Umbilical cord (tissue), 2 donors: ENCODE results near the gene ARAP3. TPM values are rescaled to one million over a fixed set of nuclear protein-coding genes. Genes with fewer than 3 reads are reported as not detected.
"Not testable (repeated sequence)": the region's sequence is repeated elsewhere in the genome, so short reads cannot be mapped to it uniquely, and the experiment has no call there.

Experiments
- DNase-seq: peaks from one replicate; pipeline ENCODE4 v3.0.0-alpha.2; 2015; ENCODE audit warnings: low spot score
- total RNA-seq: library from RNA; depleted of rRNA; stranded (reverse); fragments of >200 nt; gene quantifications from one replicate; pipeline ENCODE4 v1.2.3, GENCODE V29; 2014; ENCODE audit warnings: low replicate concordance; ENCODE audit not compliant: insufficient read depth

Gene ARAP3, protein sequence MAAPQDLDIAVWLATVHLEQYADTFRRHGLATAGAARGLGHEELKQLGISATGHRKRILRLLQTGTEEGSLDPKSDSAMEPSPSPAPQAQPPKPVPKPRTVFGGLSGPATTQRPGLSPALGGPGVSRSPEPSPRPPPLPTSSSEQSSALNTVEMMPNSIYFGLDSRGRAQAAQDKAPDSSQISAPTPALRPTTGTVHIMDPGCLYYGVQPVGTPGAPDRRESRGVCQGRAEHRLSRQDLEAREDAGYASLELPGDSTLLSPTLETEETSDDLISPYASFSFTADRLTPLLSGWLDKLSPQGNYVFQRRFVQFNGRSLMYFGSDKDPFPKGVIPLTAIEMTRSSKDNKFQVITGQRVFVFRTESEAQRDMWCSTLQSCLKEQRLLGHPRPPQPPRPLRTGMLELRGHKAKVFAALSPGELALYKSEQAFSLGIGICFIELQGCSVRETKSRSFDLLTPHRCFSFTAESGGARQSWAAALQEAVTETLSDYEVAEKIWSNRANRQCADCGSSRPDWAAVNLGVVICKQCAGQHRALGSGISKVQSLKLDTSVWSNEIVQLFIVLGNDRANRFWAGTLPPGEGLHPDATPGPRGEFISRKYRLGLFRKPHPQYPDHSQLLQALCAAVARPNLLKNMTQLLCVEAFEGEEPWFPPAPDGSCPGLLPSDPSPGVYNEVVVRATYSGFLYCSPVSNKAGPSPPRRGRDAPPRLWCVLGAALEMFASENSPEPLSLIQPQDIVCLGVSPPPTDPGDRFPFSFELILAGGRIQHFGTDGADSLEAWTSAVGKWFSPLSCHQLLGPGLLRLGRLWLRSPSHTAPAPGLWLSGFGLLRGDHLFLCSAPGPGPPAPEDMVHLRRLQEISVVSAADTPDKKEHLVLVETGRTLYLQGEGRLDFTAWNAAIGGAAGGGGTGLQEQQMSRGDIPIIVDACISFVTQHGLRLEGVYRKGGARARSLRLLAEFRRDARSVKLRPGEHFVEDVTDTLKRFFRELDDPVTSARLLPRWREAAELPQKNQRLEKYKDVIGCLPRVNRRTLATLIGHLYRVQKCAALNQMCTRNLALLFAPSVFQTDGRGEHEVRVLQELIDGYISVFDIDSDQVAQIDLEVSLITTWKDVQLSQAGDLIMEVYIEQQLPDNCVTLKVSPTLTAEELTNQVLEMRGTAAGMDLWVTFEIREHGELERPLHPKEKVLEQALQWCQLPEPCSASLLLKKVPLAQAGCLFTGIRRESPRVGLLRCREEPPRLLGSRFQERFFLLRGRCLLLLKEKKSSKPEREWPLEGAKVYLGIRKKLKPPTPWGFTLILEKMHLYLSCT (N-terminal part only)
- total RNA-seq: 5.3 TPM

DNA sequence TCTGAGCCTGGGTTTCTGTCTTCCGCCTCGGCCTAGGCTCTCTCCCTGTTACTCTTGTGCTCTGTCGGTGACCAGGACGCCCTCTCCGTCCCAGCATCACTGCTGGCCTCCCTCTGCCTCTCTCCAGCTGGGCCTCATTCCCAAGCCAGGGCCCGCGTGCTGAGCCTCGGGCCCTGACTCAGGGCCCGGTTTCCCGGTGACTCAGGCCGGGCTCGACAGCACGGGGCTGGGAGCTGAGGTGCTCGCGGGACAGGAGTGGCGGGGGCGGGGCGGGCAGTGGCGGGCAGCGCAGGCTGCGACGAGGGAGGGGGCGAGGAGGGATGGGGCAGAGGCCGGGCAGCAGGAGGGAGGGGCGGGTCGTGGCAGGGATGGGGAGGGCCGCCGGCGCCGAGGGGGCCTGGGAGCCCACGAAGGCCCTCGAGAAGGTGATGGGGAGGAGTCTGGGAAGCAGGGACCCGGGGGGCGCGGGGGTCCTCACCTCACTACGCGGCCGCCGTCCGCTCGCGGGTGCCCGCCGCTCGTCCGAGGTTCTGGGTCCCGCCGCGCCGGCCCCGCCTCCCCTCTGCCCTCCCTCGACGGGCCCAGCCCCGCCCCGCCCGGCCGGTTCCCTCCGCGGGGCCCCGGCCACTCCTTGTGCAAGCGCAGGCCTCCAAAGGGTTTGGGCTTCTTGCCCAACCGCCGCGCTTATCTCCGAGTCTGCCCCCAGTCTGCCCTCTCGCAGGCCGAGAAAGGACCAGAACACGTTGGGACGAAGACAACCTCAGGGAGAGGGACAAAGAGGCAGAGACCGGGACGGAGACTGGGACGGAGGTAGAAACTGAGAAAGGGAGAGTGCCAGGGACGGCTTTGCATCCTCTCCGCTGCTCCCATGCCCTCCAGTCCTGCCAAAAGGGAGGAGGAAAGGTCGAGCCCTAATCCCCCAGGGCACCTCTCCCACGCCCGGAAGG, at the start of gene ARAP3:
Gene ARAP3 (minus strand): TSS at position 536 of the 947 bp plus-strand sequence. CDS start 1,744 bp downstream, outside the sequence.
- peak; percentile 94 for DNase-seq

DNA sequence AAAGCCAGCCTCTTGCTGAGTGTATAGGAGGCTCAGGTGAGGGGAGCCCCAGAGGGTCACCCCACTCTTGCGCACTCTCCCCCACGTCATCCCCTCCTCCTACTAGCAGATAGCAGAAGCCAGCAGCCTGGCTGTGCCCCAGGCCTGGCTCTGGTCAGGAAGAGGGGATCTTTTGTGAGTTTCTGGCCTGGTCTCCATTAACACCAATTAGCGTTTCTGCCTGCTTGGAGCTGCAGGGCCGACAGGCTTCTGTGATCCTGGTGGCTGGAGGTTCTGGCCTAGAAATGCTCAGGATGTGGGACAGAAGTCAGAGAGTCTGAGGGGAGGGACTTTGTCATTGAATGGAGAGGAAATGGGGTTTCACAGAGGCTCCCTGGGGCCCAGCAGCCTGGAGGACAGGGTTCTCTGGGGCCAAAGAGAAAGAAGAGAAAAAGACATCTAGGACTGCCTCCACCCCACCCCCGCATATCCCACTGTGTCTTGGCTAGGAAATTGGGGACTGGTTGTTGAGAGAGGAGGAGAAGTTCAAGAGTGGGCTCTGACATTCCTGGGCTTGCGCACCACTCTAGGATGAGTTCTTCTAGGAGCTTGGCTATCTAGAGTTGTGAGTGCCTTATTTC, 47.5 kb upstream of the ARAP3 start:
- no peak for DNase-seq

DNA sequence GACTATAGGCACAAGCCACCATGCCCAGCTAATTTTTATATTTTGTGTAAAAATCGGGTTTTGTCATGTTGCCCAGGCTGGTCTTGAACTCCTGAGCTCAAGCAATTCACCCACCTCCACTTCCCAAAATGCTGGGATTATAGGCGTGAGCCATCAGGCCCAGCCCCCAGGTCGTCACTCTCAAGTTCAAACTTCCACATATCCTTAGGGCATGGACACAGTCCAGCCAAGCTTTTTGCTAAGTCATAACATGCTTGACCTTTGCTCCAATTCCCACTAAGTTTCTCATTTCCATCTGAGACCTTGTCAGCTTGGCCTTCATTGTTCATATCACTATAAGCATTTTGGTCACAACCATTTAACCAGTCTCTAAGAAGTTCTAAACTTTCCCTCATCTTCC, 43.9 kb upstream of the ARAP3 start:
- no peak for DNase-seq

DNA sequence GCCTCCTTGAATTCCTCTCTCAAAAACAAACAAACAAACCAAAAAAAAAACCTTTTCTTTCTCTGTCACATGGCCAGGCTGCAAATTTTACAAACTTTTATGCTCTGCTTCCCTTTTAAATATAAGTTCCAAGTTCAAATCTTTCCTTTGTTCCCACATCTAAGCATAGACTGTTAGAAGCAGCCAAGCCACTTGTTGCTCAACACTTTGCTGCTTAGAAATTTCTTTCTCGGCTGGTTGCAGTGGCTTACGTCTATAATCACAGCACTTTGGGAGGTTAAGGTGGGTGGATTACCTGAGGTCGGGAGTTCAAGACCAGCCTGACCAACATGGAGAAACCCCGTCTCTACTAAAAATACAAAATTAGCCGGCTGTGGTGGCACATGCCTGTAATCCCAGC, 43.1 kb upstream of the ARAP3 start:
- DNase-seq: not testable (repeated sequence)

DNA sequence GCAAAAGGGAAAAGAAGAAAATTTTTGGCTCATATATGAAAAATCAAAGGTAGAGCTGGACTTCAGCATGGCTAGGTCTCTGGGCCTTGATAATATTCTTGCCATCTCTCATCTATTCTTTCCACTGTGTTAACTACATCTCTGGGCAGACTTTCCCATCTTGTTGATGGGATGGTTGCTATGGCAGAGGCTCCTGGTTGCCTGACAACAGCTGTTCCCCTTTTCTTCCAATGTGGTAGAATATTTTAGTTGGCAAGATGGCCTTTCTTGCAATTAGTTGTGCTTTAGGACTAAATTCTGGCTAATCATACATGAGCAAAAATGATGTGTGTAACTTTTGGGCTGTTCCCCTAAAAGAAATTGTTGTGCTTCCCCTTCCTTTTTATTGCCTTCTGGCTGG, 40.2 kb upstream of the ARAP3 start:
- no peak for DNase-seq

DNA sequence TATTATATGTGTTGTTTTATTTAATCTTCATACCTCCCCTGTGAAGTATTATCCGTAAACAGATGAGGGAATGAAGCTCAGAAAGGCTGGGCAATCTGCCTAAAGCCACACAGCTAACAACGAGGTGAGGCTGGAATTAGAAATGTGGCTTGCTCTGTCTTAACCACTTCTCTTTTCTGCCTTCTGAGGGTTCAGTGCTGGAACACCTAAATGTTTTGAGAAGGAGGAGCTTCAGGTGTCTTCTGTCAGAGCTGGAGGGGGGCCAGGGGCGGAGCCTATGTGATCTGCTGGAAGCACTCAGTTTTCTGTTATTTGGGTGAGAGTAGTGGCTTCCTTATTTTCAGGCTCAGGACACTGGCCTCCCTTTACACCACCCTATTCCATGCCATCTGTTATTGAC, 35.0 kb upstream of the ARAP3 start:
- no peak for DNase-seq

DNA sequence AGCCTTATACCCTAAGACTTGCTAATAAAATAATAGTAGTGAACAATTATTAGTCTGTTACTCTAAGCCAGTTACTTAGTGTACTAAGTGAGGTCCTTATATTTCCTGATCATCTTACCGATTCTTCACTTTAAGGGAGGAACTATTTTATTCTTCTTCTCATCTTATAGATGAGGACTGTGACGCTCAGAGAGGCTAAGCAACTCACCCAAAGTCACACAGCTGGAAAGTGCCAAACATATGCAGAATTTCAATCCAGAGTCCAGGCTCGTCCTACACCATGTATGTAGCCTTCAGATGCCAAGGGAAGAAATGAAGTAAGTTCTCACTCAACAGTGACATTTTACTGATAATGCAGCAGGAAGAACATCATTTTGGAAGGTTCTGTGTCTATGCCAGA, 34.4 kb upstream of the ARAP3 start:
- no peak for DNase-seq

DNA sequence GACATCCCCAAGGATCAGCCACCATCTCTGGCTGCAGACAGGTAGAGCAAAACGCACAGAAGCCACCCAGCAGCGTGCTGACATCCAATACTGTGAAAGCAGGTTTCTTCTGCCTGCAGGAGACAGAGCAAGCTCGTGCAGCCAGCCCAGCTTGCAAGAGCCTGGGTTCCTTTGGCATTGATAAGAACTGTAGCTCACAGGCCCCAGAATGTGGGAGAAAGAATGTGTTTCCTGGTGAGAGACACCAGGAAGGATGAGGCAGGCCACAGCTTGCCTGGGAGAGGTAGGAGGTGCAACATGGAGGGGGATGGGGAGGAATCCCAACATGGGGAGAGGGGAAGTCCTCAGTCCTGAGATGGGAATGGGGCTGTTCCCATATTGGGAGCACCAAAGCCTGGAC, 34.0 kb upstream of the ARAP3 start:
- DNase-seq: peak; percentile 32

DNA sequence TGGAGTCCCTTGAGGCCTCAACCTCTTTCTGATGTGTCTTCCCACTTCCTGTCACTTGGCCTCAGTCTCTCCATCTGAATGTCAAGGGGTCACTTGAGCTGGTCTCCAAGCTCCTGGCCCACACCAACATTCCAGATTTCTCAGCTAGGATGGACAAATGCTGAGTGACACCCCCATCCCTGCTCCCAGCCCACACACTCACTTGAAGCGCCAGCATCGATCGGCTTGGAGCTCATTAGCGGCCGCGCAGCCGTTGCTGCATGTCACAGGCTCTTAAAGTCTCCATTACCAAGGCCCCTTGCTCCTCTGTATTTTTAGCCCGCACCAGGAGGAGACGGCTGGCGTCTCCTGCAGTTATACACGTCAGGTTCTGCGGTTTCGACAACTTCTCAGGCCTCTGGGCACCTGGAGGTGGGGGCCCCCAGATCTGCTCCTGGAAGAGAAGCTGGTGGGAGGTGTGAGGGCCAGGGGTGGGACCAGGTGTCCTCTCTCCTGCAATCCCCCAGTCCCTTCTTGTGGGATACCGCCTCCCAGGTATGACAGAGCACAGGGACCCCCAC, 33.4 kb upstream of the ARAP3 start:
- no peak for DNase-seq

DNA sequence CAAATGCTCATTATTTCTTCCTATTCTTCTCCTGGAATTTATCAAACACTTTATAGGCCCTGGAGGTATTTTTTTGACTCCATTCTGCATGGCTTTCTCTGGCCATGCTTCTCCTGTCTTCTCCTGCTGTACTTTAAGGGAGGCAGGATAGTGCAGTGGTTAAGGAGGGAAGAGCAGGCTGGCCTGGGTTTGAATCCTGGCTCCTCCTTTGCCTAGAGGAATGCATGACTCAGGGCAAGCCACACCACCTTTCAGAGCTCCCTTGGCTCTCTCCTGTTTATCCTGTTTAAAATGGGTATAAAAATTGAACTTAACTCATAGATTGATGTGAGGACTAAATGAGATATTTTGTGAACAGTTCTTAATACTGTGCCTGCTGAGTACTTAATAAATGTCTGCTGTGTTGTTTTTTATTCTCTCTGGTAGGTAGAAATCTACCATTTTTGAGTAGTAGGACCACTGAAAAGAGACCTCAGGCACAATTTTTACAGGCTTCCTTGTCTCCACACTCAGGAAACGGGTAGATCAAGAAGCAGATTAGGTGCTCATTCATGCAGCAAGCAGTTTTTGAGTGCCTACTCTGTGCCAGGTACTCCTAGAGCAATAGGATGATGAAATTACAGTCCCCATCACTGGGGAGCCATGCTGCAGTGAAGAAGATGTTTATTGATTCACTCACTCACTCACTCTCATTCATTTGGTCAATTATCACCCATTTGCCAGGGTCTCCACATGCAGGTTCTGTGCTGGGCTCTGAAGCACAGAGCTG, 32.7 kb upstream of the ARAP3 start:
- no peak for DNase-seq

DNA sequence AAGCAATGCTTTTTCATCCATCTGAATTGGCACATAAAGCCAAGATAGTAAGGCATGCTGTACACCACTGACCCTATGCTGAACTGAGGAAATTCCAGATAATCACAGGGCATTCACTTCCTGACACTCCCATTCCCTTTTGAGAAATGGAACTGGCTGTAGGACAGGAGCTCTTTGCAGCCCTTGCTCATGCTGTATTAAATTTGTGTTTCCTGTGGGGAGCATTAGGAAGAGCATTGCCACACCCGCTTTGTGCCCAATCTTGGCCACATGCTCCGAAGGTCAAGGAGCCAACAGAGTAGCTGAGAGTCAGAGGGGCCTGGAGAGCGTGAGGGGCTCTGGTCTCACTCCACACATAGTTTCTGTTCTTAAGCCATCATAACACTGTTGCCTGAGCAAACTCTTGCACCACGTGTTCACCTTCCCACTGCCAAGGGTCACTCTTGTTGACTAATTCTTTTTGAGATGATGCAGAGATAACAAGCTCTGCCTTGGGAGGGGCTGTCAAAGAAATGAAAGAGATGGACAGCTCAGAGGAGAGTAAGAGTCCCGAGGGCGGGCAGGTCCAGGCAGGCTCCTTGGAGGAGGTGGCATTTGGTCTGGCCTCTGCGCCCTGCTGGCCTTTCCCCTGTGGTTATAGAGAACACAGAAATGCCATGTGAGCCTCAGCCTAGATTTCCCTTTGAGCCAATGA, 31.7 kb upstream of the ARAP3 start:
- peak; percentile 23 for DNase-seq

DNA sequence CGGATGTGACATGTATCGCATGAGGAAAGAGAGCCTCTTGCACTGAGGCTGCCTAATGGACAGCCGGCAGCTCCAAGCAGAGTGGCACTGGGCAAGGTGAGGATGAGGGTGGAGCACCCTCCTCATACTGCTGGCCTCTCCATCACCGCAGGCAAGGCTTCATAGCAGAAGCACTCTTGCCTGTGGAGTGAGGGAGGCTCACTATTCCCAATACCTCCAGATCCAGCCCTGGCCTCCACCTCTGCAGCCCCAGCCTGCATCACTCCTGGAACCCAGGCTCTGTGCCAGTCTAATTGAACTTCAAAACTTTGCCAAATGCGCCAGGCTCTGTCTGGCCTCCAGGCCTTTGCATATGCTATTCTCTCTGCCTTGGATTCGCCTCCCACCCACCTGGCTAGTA, 29.7 kb upstream of the ARAP3 start:
- DNase-seq: no peak

DNA sequence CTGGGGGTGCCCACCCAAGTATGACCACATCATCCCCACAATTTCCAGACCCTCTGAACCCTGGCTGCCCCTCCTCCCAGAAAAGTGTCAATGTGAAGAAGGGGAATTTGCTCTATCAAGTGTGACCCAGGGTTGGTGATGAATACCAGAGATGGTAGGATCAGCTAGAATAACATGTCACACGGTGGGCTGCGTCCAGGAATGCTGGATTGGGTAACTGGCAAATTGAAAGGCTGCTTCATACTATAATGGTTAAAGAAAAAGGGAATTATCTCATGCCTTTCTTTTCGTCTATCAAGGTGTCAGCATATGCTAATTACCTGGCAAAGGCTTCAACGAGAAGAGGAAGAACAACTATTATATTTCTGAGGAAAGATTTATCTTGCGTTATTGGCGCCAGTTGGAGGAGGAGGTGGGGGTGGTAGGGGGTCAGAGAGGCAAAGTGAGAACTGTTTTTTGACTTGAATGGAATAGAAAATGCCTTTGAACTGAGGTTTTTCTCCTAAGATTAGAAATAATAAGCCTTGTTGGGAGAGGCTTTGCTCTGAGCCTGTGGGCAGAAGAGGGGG, 27.8 kb upstream of the ARAP3 start:
- DNase-seq: no peak

DNA sequence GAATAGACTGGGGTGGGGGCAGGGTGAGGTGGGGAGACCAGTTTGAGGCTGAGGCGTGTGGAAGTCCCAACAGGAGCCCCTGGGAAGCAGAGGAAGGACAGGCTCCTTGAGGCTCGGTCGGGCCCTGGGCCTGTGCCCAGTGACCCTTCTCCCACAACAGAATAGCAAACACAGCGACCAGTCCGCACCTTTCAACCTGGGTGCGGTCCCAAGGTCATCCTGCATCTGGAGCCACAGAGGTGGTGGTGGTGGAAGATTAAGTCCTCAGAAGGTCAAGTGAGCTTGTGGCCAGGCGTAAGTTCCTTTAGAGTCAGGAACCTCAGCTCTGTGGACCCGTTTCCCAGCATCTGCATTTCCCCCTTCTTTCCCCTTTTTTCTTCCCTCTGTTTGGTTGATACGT, 26.0 kb upstream of the ARAP3 start:
- no peak for DNase-seq

DNA sequence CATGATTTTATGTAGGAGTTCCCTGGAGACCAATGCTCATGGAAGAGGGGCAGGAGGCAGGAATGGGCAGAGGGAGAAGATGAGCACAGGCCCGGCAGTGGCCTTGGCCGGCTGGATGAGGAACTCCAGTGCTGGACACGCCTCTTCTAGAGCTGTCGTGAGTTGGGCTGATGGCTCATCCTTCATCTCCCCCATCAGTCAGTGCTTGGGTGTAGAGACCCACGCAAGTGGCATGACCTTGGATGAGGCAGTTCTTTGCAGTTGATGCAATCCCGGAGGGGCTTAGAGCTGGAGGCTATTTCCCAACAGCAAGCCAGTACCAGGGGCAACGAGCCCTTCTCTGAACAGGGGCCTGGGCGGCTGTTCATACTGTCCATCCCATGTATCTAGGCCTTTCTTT, 25.5 kb upstream of the ARAP3 start:
- no peak for DNase-seq

DNA sequence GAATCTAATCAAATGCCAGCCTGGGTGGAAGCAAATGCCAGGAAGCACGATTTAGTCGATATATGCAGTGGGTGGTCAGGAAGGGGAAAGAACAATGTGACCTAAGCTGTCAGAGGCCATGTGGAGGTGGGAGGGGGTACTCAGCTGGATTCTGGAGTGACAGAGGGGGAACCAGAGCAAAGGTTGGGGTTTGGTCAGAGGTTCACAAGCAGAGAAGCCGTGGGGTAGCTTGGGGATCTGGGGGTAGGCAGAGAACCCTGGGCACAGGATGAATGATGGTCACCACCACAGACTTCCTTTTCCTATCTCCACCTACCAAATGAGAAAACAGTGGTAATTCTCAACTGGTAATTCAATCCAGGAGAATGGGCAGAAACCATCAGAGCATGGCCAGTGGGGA, 24.1 kb upstream of the ARAP3 start:
- no peak for DNase-seq

DNA sequence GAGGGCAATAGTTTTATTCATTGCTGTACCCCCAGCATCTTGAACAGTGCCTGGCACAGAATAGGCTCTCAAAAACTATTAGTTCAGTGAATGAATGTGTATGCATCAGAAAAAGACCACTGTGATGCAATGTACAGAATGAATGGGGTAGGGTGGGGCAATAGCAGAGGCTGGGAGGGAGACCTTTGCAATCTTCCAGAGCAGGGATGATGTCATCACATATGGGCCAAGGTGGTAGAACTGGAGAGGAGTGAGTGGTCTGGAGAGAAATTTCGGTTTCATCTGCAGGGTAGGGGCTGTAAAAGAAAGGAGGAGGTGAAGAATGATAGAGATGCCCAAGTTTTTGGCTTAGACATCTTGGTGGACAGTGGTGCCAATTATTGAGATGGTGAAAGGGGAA, 23.4 kb upstream of the ARAP3 start:
- no peak for DNase-seq

DNA sequence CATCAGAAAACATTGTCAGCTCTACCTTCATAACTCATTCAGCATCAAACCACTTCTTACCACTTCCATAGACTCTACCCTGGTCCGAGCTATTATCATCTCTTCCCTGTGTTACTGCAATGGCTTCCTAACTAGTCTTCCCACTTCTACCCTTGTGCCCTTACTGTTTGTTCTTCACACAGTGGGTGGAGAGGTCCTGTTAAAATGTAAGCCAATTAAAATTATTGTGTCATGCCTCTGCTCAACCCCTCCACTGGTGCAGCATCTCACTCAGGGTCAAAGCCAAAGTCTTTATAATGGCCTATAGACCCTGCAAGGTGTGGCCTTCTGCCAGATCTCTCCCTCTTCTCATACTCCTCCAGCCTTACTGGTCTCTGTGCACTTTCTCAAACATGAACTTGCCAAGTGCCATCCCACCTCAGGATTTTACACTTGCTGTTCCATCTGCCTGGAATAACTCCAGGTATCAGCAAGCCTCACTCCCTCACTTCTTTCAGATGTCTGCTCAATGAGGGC, 22.8 kb upstream of the ARAP3 start:
- DNase-seq: no peak
